ENCODE measurements around the gene LSM4. TPM values are rescaled to one million over a fixed set of nuclear protein-coding genes. Genes with fewer than 3 reads are reported as not detected.

LSM4 gene
- total RNA-seq, 1 donor from 2014 or later, result 80.3 TPM

DNA sequence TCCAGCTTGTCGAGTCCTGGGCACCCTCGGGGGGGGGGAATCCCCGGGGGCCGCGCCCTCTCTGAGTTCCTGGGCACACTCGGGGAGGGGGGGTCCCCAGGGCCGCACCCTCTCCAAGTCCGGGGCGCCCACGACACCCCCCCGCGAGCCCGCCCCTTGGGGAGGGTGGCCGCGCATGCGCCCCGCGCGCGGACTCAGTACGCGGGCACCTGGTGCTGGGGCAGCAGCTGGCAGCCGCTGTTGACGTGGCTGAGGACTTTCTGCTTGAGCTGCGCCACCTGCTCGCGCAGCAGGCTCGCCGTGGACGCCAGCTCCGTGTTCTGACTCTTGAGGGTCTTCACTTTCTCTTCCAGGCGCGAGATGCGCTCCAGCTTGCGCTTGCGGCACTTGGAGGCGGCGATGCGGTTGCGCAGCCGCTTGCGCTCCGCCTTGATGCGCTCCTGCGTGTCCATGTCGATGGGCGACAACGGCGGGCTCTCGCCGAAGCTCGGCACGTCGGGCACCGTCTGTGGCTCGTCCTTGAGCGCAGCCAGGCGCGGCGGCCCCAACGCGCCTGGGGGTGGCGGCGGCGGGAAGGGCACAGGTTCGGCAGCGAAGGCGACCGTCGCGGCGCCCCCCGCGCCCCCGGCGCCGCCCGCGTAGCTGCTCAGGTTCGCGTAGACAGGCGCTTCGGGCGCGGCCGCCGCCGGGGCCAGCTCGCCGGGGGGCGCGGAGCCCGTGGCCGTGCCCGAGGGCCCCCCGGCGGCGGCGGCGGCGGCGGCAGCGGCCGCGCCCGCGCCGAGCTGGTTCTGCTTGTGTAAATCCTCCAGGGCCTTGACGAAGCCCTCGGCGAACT is 42.4 kb downstream of the LSM4 start:
- FAIRE-seq (no peak), DNase-seq (ENCODE audit: low spot score in 2 of 2) (peak in 1 of 2 donors; percentile 83)

DNA sequence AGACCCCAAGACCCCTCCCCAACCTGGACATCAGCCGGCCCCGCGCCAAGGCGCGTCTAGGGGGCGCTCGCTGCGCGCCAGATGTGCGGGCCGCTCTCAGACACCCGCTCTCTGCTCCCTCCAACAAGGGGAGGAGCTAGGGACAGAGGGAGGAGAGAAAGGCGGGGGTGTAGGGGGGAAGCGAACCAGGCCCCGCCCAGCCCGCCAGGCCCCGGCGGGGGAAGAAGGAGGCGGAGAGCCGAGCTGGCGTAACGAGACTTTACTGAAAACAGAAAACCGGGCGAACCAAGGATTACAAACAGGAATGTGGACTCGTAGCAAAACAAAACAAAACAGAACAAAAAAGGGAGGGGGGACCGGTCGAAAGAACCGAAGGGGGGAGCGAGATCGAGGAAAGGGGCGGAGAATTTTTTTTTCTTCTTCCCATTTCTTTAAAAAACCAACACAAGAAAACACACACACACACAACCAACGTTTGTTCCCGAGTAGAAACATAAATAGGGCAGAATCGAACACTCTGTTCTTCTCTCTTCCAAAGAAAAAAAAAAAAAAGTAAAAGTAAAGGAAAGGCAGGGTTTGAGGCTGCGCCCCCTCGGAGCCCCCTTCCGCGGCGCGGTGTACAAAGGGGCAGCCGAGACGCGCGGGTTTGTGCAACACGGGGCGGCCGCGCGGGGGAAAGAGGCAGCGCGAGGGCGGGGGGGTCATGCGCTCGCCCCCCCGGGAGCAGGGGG is 43.2 kb downstream of the LSM4 start:
- FAIRE-seq (peak; percentile 37), DNase-seq (ENCODE audit: low spot score in 2 of 2) (peak; percentile 92)

DNA sequence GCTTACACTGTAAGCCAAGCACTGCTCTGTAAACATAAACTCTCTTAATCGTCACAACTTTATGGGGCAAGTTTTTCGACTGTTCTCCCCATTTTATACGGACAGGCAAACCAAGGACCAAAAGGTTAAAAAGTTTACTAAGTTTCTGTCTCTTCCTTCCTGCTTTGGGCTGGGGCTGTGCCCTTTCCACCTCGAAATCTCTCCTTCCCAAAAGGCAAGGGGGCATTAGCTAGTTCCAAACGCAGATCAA is 43.7 kb downstream of the LSM4 start:
- no peak for DNase-seq (ENCODE audit: low spot score in 2 of 2)
- FAIRE-seq, result no peak

DNA sequence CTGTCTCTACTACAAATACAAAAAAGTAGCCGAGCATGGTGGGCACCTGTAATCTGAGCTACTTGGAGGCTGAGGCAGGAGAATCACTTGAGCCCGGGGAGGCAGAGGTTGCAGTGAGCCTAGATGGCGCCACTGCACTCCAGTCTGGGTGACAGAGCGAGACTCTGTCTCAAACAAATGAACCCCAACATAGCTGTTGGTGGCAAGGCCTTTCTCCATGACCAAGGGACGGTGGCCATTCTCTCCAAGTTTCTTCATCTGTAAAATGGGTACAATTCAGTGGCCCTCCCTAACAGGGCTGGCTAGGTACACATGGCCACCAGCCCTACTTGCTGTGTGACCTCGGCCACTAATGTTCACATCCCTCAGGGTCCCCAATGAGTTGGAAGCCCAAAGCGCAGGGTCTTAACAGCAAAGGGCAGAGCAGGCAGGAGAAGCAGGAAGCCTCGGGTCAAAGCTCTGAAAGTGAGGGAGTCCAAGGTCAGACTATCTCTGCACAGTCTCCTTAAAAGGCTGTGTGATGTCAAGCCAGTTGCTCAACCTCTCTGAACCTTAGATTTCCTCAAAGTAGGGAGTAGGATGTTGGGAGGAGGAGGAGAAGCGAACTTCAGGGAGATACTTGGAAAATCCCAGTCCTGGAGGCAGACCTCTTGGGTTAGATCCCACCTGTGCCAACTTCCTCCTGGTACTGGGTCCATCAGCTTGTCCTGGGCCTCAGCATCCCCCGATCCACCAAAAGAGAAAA is 44.2 kb downstream of the LSM4 start:
- no peak for FAIRE-seq
- DNase-seq (ENCODE audit: low spot score in 2 of 2), result no peak

DNA sequence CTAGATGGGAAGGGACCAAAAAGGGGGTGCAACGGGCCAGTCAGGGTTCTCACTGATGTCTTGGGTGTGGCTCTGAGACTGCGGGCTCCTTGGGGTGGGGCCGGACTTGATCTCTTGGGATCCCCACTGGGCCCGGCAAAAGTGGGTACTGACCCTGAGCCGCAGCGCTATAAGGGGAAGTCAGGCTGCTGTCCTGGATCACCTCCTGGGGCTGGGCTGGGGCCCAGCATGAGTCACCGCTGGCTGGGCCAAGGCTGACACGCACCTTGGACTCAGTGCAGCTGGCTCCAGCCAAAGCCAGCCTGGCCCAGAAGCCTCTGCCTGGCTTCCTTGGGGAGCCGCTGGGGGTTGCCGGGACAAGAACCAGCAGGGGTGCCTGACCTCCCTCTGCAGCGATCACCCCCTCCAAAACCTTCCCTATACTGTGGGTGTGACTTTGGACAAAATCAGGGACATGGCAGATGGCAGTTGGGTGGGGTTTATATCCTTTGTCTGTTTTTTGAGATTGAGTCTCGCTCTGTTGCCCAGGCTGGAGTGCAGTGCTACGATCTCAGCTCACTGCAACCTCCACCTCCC is 48.0 kb downstream of the LSM4 start:
- no peak for FAIRE-seq
- DNase-seq (ENCODE audit: low spot score in 2 of 2), result peak; percentile 66 to 82

DNA sequence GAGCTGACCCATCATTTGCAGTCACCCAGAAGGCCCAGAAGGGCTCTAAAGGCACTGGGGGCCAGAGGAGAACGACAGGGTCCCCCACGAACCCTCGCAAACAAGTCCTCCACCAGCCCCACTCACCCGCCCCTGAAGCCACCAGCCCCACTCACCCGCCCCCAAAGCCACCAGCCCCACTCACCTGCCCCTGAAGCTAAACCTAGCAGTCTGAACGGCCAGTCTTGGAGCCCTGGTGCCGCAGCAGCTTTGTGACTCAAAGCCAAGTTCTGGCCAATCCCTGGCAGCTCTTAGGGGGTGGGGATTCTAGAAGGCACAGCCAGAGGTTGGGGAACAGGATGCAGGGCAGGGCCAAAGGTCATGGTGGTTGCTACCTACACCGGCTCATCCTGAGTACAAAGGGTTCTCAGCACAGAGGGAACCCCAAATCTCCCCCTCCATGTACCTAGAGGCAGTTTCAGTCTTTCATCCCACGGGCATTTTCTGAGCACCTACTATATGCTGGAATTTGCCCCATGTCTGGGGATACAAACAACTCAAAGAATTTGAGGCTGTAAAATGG is 48.6 kb downstream of the LSM4 start, which contains the start of gene IQCN:
Gene IQCN (minus strand): TSS at position 234 of the 562 bp plus-strand sequence. CDS start 4,974 bp downstream, outside the sequence.
- FAIRE-seq, result no peak
- DNase-seq (ENCODE audit: low spot score in 2 of 2), result no peak

DNA sequence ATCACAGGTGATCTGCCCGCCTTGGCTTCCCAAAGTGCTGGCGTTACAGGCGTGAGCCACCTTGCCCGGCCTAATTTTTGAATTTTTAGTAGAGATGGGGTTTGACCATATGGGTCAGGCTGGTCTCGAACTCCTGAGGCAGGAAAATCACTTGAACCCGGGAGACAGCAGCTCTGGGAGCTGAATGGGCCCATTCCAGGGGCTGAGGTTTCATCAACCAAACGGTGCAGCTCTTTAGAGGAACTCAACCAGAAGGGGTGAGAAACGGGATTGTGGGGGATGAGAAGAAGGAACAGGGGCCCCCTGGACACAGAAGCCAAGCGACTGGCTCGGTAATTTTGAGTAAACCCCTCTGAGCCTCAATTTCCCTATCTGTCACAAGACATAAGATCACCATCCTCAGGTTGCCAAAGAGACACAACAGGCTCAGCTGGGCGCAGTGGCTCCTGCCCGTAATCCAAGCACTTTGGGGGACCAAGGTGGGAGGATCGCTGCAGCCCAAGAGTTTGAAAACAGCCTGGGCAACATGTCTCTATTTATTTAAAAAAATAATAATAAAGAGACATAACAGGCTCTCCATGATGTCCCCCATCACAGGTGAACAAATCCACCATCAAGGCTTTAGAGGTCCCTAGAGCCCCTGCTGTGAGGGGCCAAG is 49.2 kb downstream of the LSM4 start:
- FAIRE-seq (no peak), DNase-seq (ENCODE audit: low spot score in 2 of 2) (no peak)

DNA sequence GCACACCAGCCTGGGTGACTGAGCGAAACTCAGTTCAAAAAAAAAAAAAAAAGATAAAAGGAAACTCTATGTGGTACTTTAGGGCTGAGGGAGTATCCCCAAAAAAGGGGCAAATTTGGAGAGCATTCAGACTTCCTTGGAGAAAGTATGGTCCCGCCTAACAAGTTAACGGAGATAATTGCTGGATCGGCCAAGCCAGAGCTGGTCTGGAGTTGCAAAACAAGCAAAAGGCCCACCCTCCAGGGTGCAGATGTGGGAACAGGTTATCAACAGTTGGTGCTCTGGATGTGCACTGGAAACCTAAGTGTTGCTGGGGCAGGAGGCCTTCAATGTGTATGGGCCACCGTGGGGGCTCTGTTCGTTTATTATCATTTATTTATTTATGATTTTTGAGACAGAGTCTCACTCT is 51.4 kb downstream of the LSM4 start:
- FAIRE-seq (no peak), DNase-seq (ENCODE audit: low spot score in 2 of 2) (no peak)

DNA sequence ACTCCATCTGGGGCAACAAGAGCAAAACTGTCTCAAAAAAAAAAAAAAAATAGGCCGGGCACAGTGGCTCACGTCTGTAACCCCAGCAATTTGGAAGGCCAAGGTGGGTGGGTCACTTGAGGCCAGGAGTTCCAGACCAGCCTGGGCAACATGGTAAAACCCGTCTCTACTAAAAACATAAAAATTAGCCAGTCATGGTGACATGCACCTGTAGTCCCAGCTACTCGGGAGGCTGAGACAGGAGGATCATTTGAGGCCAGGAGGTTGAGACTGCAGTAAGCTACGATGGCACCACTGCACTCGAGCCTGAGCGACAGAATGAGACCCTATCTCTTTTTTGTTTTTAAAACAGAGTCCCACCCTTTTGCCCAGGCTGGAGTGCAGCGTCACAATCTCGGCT is 52.5 kb downstream of the LSM4 start:
- FAIRE-seq, result no peak
- DNase-seq (ENCODE audit: low spot score in 2 of 2), result no peak

DNA sequence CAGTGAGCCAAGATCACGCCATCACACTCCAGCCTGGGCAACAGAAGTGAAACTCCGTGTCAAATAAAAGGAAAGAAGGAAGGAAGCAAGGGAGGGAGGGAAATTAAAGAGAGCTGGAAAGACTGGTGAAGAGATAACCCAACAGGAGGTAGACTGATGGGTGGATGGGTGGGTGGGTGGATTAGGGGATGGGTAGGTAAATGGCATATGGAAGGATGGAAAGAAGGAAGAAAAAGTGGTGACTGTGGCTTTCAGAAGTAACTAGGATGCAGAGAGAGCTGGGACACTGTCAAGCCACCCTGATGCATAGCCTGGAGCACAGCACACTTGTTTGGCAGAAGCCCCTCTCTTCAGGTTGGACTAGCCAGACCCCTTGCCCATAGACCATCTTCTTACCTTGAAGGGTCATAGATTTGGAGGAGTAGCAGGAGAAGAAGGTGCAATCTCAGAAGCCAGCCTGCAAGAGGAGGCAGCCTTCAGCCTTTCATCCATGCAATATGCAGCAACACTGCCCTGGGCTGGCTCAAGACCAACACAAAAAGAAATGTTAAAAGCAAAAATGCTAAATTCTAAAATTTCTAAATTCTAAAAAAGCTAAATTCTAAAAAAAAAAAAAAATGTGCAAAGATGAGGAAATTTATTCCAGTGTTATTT is 53.7 kb downstream of the LSM4 start:
- FAIRE-seq (no peak), DNase-seq (ENCODE audit: low spot score in 2 of 2) (no peak)

DNA sequence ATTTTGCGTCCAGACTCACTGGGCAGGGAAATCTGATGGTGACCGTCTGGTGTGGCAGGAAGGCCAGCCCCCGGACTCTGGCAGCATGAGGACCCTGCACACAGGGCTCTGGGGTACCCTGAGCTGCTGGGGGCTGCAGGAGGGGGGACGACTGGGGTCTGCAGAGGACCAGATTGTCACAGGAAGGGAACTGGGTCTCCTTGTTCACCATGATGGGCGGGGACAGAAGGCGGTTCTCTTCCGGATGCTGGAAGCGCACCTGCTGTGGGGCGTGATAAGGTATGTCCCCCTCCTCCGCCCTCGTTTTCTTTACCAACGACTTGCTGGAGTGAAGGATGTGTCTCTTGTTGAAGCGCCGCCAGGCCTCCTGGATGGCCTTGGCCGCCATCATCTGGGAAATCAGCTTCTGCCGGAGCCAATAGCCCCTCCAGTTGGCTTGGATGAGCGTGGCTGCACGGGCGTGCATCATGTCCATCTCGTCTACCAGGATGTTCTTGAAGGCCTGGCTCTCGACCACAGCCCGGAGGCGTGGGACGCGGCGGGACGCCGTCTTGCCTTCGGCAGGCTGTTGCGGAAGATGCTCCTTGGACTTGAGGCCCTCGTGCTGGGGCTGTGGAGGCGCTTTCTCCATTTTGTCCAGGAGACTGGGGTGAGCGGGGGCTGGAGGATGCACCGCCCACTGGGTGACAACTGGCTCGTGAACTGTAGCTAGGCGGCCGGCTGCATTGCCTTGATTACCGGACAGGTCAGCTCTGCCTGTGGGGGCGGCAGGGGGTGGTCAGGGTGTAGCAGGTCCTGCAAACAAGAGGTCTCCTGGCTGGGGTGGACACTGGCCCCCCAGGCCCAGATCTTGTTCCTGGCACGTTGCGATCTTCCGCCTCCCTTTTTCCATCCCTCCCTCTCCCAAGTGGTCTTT is 55.8 kb downstream of the LSM4 start:
- DNase-seq (ENCODE audit: low spot score in 2 of 2) (no peak), FAIRE-seq (no peak)

DNA sequence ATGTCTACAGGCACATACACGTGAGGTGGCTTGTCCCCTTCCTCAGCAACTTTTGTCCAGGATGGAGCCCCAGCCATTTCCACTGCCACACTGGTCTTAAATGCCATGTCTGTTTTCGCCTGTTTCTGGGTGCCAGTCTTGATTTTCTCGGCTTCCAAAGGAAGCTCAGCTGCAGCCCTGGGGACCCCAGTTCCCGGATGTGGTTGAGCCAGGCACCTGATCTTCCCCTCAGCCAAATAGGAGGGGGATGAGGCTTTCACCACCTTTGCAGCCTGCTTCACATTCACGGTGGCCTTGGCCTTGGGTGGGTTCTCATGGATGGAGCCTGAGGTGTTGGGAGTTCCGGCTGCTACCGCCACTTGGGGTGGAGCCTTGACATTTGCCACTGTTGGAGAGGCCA is 57.3 kb downstream of the LSM4 start:
- FAIRE-seq, result no peak
- no peak for DNase-seq (ENCODE audit: low spot score in 2 of 2)

DNA sequence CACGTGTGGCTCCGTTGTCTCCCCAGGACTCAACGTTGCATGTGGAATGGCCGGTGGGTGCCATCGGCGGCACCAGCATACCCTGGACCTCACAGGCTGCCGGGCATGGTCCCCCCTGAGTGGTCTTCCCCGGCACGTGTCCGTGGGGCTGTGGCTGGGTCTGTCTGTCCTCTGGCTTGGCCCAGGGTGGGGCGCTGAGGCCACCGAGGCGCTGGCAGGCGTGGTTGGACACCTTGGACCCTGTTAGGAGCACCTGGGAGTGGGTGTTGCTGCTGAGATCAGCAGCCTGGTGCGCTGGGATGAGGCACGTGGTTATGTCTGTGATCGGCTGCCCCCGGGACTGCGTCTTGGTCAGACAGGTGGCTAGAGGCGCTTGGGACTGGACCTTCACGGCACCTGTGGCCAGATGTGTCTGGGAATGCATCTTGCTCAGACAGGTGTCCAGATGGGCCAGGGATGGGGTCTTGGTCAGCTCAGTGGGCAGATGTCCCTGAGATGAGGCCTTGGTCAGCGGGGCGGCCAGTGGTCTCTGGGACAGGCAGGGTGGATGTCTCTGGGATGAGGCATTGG is 57.8 kb downstream of the LSM4 start:
- DNase-seq (ENCODE audit: low spot score in 2 of 2) (no peak), FAIRE-seq (no peak)

DNA sequence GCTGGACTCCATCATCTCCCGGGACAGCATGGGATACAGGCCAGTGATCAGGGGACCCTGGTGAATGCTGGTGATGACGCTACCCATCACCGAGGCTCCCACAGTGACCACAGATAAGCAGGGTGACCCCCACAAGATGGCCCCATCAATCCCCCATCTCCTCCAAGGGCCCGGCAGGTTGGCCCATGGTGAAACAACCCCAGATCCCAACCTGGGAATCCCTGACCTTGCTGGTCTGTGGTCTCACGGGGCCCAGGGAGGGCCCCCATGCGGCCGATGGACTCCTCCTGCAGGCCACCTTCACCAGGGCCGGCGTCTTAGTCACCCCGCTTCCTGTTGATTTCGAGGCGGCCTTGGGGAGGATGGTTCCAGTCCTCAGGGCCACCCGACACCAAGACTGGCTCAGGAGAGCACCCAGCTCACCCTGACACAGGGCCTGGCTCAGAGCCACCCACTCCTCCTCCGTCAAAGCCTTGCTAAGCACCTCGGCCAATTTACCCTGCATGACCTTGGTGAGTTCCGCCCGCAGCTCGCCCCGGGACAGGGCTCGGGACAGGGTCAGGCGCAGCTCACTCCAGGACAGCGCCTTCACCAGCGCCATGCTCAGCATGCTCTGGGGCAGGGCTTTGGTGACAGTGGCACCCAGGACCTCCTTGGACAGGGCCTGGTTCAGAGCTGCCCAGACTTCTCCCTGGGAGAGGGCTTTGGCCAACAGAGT is 58.6 kb downstream of the LSM4 start:
- DNase-seq (ENCODE audit: low spot score in 2 of 2) (no peak), FAIRE-seq (no peak)

DNA sequence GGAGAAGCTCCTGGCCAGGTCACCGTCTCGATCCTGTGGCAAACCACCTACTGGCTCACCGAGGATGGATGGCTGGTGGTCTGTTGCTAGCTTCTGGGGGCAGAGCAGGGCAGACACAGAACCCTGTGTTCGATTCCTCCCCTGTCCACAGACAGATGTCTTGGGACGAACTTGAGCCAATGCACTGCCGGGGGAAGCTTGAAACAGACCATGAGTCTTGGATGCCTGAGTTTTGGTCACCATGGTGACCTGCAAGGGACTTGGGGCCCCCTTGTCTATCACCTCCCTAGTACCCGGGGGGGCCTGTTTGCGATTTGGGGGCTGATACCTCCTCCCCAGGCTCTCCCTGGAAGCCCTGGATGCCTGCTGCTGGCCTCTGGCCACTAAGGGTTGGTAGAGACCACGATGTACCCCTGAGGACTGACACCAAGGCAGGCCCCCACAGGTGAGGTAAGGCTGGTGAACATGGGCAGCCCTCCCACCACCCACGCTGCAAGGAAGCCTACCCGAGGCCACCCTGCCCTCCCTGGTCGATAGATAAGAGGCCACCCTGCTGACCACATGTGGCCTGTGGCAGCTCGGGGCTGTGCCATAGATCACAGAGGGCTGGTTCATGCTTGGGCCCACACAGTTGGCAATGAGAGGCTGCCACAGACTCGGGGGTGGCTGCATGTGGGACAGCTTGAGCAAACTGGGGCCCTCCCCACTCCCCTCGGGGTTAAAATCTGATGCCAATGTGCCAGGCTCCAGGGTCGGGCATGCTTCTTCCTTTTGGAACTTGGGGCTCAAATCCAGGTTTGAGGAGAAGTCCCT is 59.3 kb downstream of the LSM4 start:
- FAIRE-seq, result no peak

DNA sequence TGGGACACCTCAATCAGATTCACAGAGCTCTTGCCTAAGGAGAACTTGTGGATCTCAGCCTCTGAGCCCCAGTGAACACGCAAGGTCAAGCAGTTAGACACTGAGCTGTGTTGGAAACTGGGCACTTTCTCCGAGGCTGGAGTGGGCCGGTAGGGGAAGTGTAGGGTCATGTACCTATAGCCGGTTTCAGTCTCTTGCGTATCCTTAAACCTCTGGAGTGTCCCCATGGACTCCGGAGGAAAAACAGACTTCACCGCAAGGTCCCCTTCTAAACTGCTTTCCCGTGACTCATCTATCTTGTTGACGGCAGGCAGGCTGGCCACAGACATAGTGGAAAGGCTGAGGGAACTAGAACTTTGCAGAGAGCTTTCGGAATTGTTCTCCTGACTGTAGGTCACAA is 60.0 kb downstream of the LSM4 start:
- FAIRE-seq, result no peak
- no peak for DNase-seq (ENCODE audit: low spot score in 2 of 2)

More for the DNA sequence above, 59.3 kb downstream of the LSM4 start:
- DNase-seq (ENCODE audit: low spot score in 2 of 2), result no peak

DNA sequence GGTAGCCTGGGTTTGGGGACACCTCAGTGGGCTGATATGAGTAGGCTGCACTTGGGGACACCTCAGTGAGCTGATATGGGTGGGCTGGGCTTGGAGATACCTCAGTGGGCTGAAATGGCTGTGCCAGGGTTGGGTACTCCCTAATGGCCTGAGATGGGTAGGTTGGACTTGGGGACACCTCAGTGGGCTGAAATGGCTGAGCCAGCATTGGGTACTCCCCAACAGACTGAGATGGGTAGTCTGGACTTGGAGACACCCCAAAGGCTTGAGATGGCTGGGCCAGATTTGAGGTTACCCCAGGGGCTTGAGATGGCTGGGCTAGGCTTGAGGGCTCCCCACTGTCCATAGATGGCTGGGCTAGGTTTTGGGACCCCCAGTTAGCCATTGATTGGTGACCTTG is 60.7 kb downstream of the LSM4 start:
- DNase-seq (ENCODE audit: low spot score in 2 of 2), result no peak
- no peak for FAIRE-seq

Measured in frontal cortex (tissue), 4 donors.